Neuronal stem cell (in vitro differentiated cells): ENCODE data around the gene C1orf116.

Source experiments
- DNase-seq: peaks from one replicate; pipeline ENCODE4 v3.0.0-alpha.2; 2013; ENCODE audit warnings: low spot score
- H2AFZ ChIP-seq: one replicate; pipeline ENCODE4 v1.6.1; 2013; ENCODE audit warnings: mild to moderate bottlenecking, low read length, inconsistent platforms
- H2AK5ac ChIP-seq: 2 replicates; pipeline ENCODE4 v1.6.1; 2013; ENCODE audit warnings: low read depth, mild to moderate bottlenecking, inconsistent platforms, low read length, moderate library complexity, mixed read lengths
- H2BK120ac ChIP-seq: 2 replicates; pipeline ENCODE4 v1.6.1; 2013; ENCODE audit warnings: low read depth, mild to moderate bottlenecking, inconsistent platforms, low read length, moderate library complexity, mixed read lengths
- H2BK12ac ChIP-seq: one replicate; pipeline ENCODE4 v1.6.1; 2013; ENCODE audit warnings: low read length, inconsistent platforms
- H2BK15ac ChIP-seq: 2 replicates; pipeline ENCODE4 v1.6.1; 2013; ENCODE audit warnings: mild to moderate bottlenecking, low read length, inconsistent platforms, mixed read lengths
- H2BK5ac ChIP-seq: one replicate; pipeline ENCODE4 v1.6.1; 2013; ENCODE audit warnings: inconsistent platforms, mild to moderate bottlenecking, low read length, moderate library complexity
- H3K14ac ChIP-seq: one replicate; pipeline ENCODE4 v1.6.1; 2013; ENCODE audit warnings: low read length, inconsistent platforms
- H3K18ac ChIP-seq: 2 replicates; pipeline ENCODE4 v1.6.1; 2013; ENCODE audit warnings: low read length, inconsistent platforms
- H3K23ac ChIP-seq: 2 replicates; pipeline ENCODE4 v1.6.1; 2013; ENCODE audit warnings: low read depth, mild to moderate bottlenecking, mixed read lengths, low read length, inconsistent platforms; ENCODE audit not compliant: poor library complexity
- H3K27ac ChIP-seq: replicated peaks from 3 replicates; pipeline ENCODE4 v1.5.1; 2013; ENCODE audit warnings: low read length, inconsistent platforms
- H3K27me3 ChIP-seq, 3 experiments: 2 replicates each; pipeline ENCODE4 v1.6.1; 2013; ENCODE audit warnings: low read length in 3 of 3, mild to moderate bottlenecking in 2 of 3, inconsistent platforms in 1 of 3, low read depth in 1 of 3, mixed read lengths in 1 of 3, moderate library complexity in 1 of 3; ENCODE audit not compliant: control insufficient read depth in 3 of 3, insufficient read depth in 3 of 3
- H3K36me3 ChIP-seq, 2 donors: replicated peaks in 1 of 2; 2 replicates each; pipeline ENCODE4 v1.6.1; 2013; ENCODE audit warnings: low read length in 2 of 2; ENCODE audit not compliant: control insufficient read depth in 2 of 2, insufficient read depth in 2 of 2
- H3K4ac ChIP-seq: 2 replicates; pipeline ENCODE4 v1.6.1; 2013; ENCODE audit warnings: inconsistent platforms, mild to moderate bottlenecking, low read length, moderate library complexity
- H3K4me1 ChIP-seq, 2 donors: 1 replicate in 1 of 2; 2 replicates in 1 of 2; pipeline ENCODE4 v1.6.1; 2013; ENCODE audit warnings: low read length in 2 of 2, low read depth in 1 of 2; ENCODE audit not compliant: control insufficient read depth in 2 of 2, insufficient read depth in 1 of 2
- H3K4me2 ChIP-seq: one replicate; pipeline ENCODE4 v1.6.1; 2013; ENCODE audit warnings: mild to moderate bottlenecking, low read length, inconsistent platforms; ENCODE audit not compliant: insufficient read depth, poor library complexity, severe bottlenecking
- H3K4me3 ChIP-seq, 2 donors: 2 replicates each; pipeline ENCODE4 v1.5.1; 2013; ENCODE audit warnings: low read length in 2 of 2, mild to moderate bottlenecking in 2 of 2, inconsistent platforms in 1 of 2, moderate library complexity in 1 of 2
- H3K79me1 ChIP-seq: one replicate; pipeline ENCODE4 v1.6.1; 2013; ENCODE audit warnings: low read depth, mild to moderate bottlenecking, inconsistent platforms, low read length, moderate library complexity
- H3K9ac ChIP-seq: one replicate; pipeline ENCODE4 v1.6.1; 2013; ENCODE audit warnings: mild to moderate bottlenecking, low read depth, low read length, inconsistent platforms; ENCODE audit not compliant: poor library complexity
- H3K9me3 ChIP-seq, 2 donors: replicated peaks in 1 of 2; 2 replicates each; pipeline versions ENCODE3 to v1.6.1; 2013; ENCODE audit warnings: low read length in 2 of 2, mild to moderate bottlenecking in 2 of 2, inconsistent platforms in 1 of 2, low read depth in 1 of 2, mixed read lengths in 1 of 2, moderate library complexity in 1 of 2; ENCODE audit not compliant: control insufficient read depth in 2 of 2, insufficient read depth in 1 of 2
- H4K8ac ChIP-seq: one replicate; pipeline ENCODE4 v1.6.1; 2013; ENCODE audit warnings: low read depth, mild to moderate bottlenecking, inconsistent platforms, low read length, moderate library complexity
- H4K91ac ChIP-seq: one replicate; pipeline ENCODE4 v1.6.1; 2013; ENCODE audit warnings: low read length, low read depth, mild to moderate bottlenecking, inconsistent platforms; ENCODE audit not compliant: poor library complexity
- WGBS, 2 donors: extraction: QIAGEN DNeasy Blood & Tissue Kit; methylation state at CpG; one replicate each; pipeline ENCODE4 v1.1.7; 2013; ENCODE audit warnings: missing lambda C conversion rate in 2 of 2, mixed read lengths in 1 of 2; ENCODE audit not compliant: insufficient read length in 2 of 2, insufficient replicate concordance in 1 of 2; ENCODE audit errors: extremely low coverage in 2 of 2; 5-methylcytosine and 5-hydroxymethylcytosine counted together

Gene C1orf116

GRCh38 chr1:207055386-207056001 is 22.9 kb upstream of the C1orf116 start:
- no peak overlapping the region for H3K27ac ChIP-seq
- no peak overlapping the region for H4K91ac ChIP-seq
- peaks cover 4 to 6% of the 10 kb centered on the region in 2 donors for H3K4me1 ChIP-seq
- no peak overlapping the region for H2AFZ ChIP-seq
- no peak overlapping the region for H3K4me2 ChIP-seq
- no peak for DNase-seq
- H3K27me3 ChIP-seq, result peaks cover 0 to 3% (median 0%) of the 10 kb centered on the region in 3 experiments
- no peak overlapping the region for H2BK12ac ChIP-seq
- H4K8ac ChIP-seq, result no peak overlapping the region
- no peak overlapping the region for H2BK15ac ChIP-seq
- no peak overlapping the region for H3K9ac ChIP-seq
- H2AK5ac ChIP-seq, result no peak overlapping the region
- H3K4ac ChIP-seq, result no peak overlapping the region
- no peak overlapping the region for H3K4me3 ChIP-seq
- no peaks in the 10 kb centered on the region for H3K9me3 ChIP-seq
- H3K23ac ChIP-seq, result no peak overlapping the region
- H2BK5ac ChIP-seq, result no peak overlapping the region
- no CpG with 5 or more reads among the region's 3 CpGs for WGBS, 2 donors
- no peak overlapping the region for H3K18ac ChIP-seq
- no peak overlapping the region for H2BK120ac ChIP-seq
- H3K36me3 ChIP-seq, result no peaks in the 10 kb centered on the region
- no peak overlapping the region for H3K14ac ChIP-seq
- H3K79me1 ChIP-seq, result peaks cover under 1% of the 10 kb centered on the region

DNA sequence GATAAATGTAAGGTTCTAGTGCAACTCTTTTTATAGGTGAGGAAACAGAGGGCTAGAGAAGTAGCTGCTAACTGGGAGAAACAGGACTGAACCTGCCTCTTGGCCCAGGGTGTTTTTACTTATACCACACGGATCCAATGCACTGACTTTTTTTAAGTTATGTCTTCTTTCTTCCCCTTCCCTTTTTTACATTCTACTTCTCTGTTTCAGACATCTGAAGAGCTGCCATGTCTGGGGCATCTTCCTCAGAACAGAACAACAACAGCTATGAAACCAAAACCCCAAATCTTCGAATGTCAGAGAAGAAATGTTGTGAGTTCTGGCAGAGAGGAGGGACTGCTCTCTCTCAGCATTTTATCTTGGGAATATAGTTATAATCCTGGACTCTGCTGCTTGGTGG is 21.9 kb upstream of the C1orf116 start:
- Histone ChIP-seq H3K36me3 (peaks cover 0 to 1% of the 10 kb centered on the region in 2 donors), H3K4me3 (no peak overlapping the region), H3K23ac (no peak overlapping the region), H3K9me3 (no peaks in the 10 kb centered on the region), H2BK12ac (no peak overlapping the region), H3K14ac (no peak overlapping the region), H3K4ac (no peak overlapping the region), H4K8ac (no peak overlapping the region), H3K4me1 (peaks cover 4 to 6% of the 10 kb centered on the region in 2 donors), H2AFZ (no peak overlapping the region), H3K4me2 (no peak overlapping the region), H3K79me1 (peaks cover 2% of the 10 kb centered on the region), H2BK15ac (no peak overlapping the region), H3K27me3 (peaks cover 0 to 3% (median 0%) of the 10 kb centered on the region in 3 experiments), H4K91ac (no peak overlapping the region), H2BK5ac (no peak overlapping the region), H2BK120ac (no peak overlapping the region), H3K27ac (no peak overlapping the region), H3K18ac (no peak overlapping the region), H3K9ac (no peak overlapping the region), H2AK5ac (no peak overlapping the region)
- no CpG with 5 or more reads among the region's 2 CpGs for WGBS, 2 donors
- no peak for DNase-seq

GRCh38 chr1:207052911-207053769 is 20.6 kb upstream of the C1orf116 start, which contains the start of gene PFKFB2:
PFKFB2 (plus strand) TSS chr1:207053275; CDS start chr1:207054718, 1,443 bp downstream.
- Histone ChIP-seq H3K9me3 (no peaks in the 10 kb centered on the region), H3K36me3 (peaks cover 9 to 15% of the 10 kb centered on the region in 2 donors), H2BK5ac (peak within 1 kb of the TSS; percentile 62), H2BK15ac (peak within 1 kb of the TSS; percentile 2), H2AFZ (peak within 1 kb of the TSS; percentile 99), H2BK120ac (no peak within 1 kb of the TSS), H3K4me1 (peaks cover 3 to 6% of the 10 kb centered on the region in 2 donors), H3K23ac (peak within 1 kb of the TSS; percentile 94), H3K27ac (peak within 1 kb of the TSS; percentile 73), H3K4ac (no peak within 1 kb of the TSS), H2AK5ac (no peak within 1 kb of the TSS), H3K18ac (peak within 1 kb of the TSS; percentile 94), H3K9ac (peak within 1 kb of the TSS; percentile 90), H2BK12ac (no peak within 1 kb of the TSS), H3K4me3 (peak within 1 kb of the TSS; percentile 62 to 89), H3K27me3 (peaks cover 0 to 3% (median 0%) of the 10 kb centered on the region in 3 experiments), H4K8ac (no peak within 1 kb of the TSS), H3K4me2 (peak within 1 kb of the TSS; percentile 75), H3K14ac (no peak within 1 kb of the TSS), H4K91ac (no peak within 1 kb of the TSS), H3K79me1 (peaks cover 2% of the 10 kb centered on the region)
- DNase-seq, result peak; percentile 96
- WGBS, 2 donors, result no CpG with 5 or more reads among the region's 56 CpGs
